ENCODE data around the gene SLC38A11.
"Not testable (repeated sequence)": the region's sequence is repeated elsewhere in the genome, so short reads cannot be mapped to it uniquely, and the experiment has no call there.

Gene SLC38A11, protein sequence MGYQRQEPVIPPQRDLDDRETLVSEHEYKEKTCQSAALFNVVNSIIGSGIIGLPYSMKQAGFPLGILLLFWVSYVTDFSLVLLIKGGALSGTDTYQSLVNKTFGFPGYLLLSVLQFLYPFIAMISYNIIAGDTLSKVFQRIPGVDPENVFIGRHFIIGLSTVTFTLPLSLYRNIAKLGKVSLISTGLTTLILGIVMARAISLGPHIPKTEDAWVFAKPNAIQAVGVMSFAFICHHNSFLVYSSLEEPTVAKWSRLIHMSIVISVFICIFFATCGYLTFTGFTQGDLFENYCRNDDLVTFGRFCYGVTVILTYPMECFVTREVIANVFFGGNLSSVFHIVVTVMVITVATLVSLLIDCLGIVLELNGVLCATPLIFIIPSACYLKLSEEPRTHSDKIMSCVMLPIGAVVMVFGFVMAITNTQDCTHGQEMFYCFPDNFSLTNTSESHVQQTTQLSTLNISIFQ

DNA sequence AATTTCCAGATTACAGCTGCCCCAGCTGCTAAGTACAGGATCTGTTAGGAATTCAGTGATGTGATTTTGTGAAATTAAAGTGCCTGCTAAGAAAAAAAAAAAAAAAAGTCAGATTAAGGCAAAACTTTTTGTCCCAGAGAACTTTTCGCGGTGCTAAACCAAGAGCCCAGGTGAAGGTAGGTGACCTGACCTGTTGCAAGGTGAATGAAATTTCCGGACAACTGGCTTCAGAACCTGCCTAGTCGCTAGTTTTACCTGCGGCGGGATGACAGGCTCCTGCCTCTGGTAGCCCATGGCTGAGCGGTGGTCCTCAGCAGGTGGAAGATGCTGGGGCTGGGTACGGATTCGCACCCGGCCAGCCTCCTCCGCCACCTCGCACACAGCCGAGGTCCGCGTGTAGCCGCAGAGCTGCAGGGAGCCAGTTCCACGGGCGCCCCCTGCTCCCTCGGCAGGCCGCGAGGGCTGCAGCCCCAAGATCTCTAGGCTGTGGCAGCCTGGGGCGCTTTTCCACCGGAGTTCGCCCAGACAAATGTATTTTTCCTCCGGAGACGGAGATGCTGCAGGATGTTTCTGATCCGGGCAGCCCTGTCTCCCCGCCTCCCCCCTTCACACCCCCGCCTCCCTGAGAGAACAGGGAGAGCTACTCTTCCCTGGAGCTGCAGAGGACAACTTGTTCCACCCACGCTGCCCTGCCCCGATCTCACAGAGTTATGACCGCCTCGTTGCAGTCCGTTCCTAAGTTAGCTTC is at the start of gene SLC38A11:
Gene SLC38A11, minus strand, starts transcription at position 572 of the 748 bp plus-strand sequence. Its CDS starts 278 bp downstream, at position 294.
- H2AFZ ChIP-seq (ENCODE audit: low read length) = no peak within 1 kb of the TSS
- H3K4me1 ChIP-seq (ENCODE audit: insufficient read depth, low read length, poor library complexity, severe bottlenecking) = peaks cover 17% of the 10 kb centered on the region
- no peak within 1 kb of the TSS for H3K4me2 ChIP-seq (ENCODE audit: low read depth, low read length, poor library complexity, severe bottlenecking)
- no peaks in the 10 kb centered on the region for H4K20me1 ChIP-seq (ENCODE audit: insufficient read depth, low read length, poor library complexity, severe bottlenecking)
- no peak within 1 kb of the TSS for H3K9ac ChIP-seq (ENCODE audit: low read depth, low read length, poor library complexity, severe bottlenecking)
- H3K9me3 ChIP-seq (ENCODE audit: insufficient read depth, low read depth, low read length) = no peaks in the 10 kb centered on the region
- H3K36me3 ChIP-seq (ENCODE audit: insufficient read depth, low read length) = no peaks in the 10 kb centered on the region
- no peaks in the 10 kb centered on the region for H3F3A ChIP-seq (ENCODE audit: low read depth)
- TF ChIP-seq EZH2phosphoT487 (IDR thresholded peaks at IDR 0.05; ENCODE audit: borderline replicate concordance) = no peak
- TF ChIP-seq, protein P1, sequence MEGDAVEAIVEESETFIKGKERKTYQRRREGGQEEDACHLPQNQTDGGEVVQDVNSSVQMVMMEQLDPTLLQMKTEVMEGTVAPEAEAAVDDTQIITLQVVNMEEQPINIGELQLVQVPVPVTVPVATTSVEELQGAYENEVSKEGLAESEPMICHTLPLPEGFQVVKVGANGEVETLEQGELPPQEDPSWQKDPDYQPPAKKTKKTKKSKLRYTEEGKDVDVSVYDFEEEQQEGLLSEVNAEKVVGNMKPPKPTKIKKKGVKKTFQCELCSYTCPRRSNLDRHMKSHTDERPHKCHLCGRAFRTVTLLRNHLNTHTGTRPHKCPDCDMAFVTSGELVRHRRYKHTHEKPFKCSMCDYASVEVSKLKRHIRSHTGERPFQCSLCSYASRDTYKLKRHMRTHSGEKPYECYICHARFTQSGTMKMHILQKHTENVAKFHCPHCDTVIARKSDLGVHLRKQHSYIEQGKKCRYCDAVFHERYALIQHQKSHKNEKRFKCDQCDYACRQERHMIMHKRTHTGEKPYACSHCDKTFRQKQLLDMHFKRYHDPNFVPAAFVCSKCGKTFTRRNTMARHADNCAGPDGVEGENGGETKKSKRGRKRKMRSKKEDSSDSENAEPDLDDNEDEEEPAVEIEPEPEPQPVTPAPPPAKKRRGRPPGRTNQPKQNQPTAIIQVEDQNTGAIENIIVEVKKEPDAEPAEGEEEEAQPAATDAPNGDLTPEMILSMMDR (conservative IDR thresholded peaks at IDR 0.05; ENCODE audit: low read length) = no peak
- no peaks in the 10 kb centered on the region for H3K79me2 ChIP-seq (ENCODE audit: insufficient read depth, low read length)
- no peaks in the 10 kb centered on the region for H3K9me2 ChIP-seq (replicated peaks; ENCODE audit: low read depth, low read length)
- H3K4me3 ChIP-seq (ENCODE audit: low read length, poor library complexity, severe bottlenecking) = no peak within 1 kb of the TSS
- no peaks in the 10 kb centered on the region for H3K27me3 ChIP-seq (ENCODE audit: insufficient read depth, low read length, poor library complexity, severe bottlenecking)

GRCh38 chr2:165003443-165004130 is 48.3 kb upstream of the SLC38A11 start:
- Histone ChIP-seq H3K9ac (ENCODE audit: low read depth, low read length, poor library complexity, severe bottlenecking) (no peak overlapping the region), H3K9me2 (replicated peaks; ENCODE audit: low read depth, low read length) (no peaks in the 10 kb centered on the region), H3K4me3 (ENCODE audit: low read length, poor library complexity, severe bottlenecking) (no peak overlapping the region), H3K79me2 (ENCODE audit: insufficient read depth, low read length) (no peaks in the 10 kb centered on the region), H3F3A (ENCODE audit: low read depth) (no peaks in the 10 kb centered on the region), H3K9me3 (ENCODE audit: insufficient read depth, low read depth, low read length) (no peaks in the 10 kb centered on the region), H3K27me3 (ENCODE audit: insufficient read depth, low read length, poor library complexity, severe bottlenecking) (no peaks in the 10 kb centered on the region), H3K4me2 (ENCODE audit: low read depth, low read length, poor library complexity, severe bottlenecking) (no peak overlapping the region), H3K36me3 (ENCODE audit: insufficient read depth, low read length) (no peaks in the 10 kb centered on the region), H4K20me1 (ENCODE audit: insufficient read depth, low read length, poor library complexity, severe bottlenecking) (no peaks in the 10 kb centered on the region), H2AFZ (ENCODE audit: low read length) (no peak overlapping the region), H3K4me1 (ENCODE audit: insufficient read depth, low read length, poor library complexity, severe bottlenecking) (no peaks in the 10 kb centered on the region)
- TF ChIP-seq, protein P1 (conservative IDR thresholded peaks at IDR 0.05; ENCODE audit: low read length) = no peak
- no peak for TF ChIP-seq EZH2phosphoT487 (IDR thresholded peaks at IDR 0.05; ENCODE audit: borderline replicate concordance)

DNA sequence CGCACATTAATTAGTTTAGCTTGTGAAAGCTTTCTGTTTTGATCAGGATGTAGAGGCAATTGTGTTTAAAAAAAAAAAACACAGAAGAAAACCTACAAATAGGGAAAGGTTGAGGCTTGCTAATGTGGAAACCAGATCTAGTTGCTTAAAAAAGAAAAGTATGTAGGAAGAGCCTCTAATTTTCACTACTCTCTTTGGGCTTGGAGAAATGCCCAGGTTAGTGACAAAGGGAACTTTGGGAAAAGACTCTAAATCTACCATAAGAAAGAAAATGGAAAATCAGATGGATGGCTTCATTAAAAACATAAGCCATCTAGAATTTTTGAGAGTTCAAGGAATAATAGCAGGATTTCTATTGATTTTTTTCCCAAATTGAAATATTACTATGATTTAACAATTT is 47.3 kb upstream of the SLC38A11 start:
- no peaks in the 10 kb centered on the region for H3K79me2 ChIP-seq (ENCODE audit: insufficient read depth, low read length)

GRCh38 chr2:164994664-164995299 is 39.5 kb upstream of the SLC38A11 start:
- H4K20me1 ChIP-seq (ENCODE audit: insufficient read depth, low read length, poor library complexity, severe bottlenecking); H3F3A ChIP-seq (ENCODE audit: low read depth); H3K4me3 ChIP-seq (ENCODE audit: low read length, poor library complexity, severe bottlenecking); H3K9ac ChIP-seq (ENCODE audit: low read depth, low read length, poor library complexity, severe bottlenecking); H2AFZ ChIP-seq (ENCODE audit: low read length); H3K36me3 ChIP-seq (ENCODE audit: insufficient read depth, low read length); H3K4me2 ChIP-seq (ENCODE audit: low read depth, low read length, poor library complexity, severe bottlenecking); H3K9me3 ChIP-seq (ENCODE audit: insufficient read depth, low read depth, low read length); H3K79me2 ChIP-seq (ENCODE audit: insufficient read depth, low read length); H3K27me3 ChIP-seq (ENCODE audit: insufficient read depth, low read length, poor library complexity, severe bottlenecking); H3K9me2 ChIP-seq (replicated peaks; ENCODE audit: low read depth, low read length): not testable (repeated sequence)
- peaks cover 23% of the 10 kb centered on the region for H3K4me1 ChIP-seq (ENCODE audit: insufficient read depth, low read length, poor library complexity, severe bottlenecking)

More for the DNA sequence above, 47.3 kb upstream of the SLC38A11 start:
- Histone ChIP-seq H3K4me3 (ENCODE audit: low read length, poor library complexity, severe bottlenecking) (no peak overlapping the region), H3K4me1 (ENCODE audit: insufficient read depth, low read length, poor library complexity, severe bottlenecking) (no peaks in the 10 kb centered on the region), H3K9me2 (replicated peaks; ENCODE audit: low read depth, low read length) (no peaks in the 10 kb centered on the region), H3K27me3 (ENCODE audit: insufficient read depth, low read length, poor library complexity, severe bottlenecking) (no peaks in the 10 kb centered on the region), H2AFZ (ENCODE audit: low read length) (no peak overlapping the region), H3F3A (ENCODE audit: low read depth) (no peaks in the 10 kb centered on the region), H4K20me1 (ENCODE audit: insufficient read depth, low read length, poor library complexity, severe bottlenecking) (no peaks in the 10 kb centered on the region), H3K36me3 (ENCODE audit: insufficient read depth, low read length) (no peaks in the 10 kb centered on the region), H3K9ac (ENCODE audit: low read depth, low read length, poor library complexity, severe bottlenecking) (no peak overlapping the region), H3K4me2 (ENCODE audit: low read depth, low read length, poor library complexity, severe bottlenecking) (no peak overlapping the region), H3K9me3 (ENCODE audit: insufficient read depth, low read depth, low read length) (no peaks in the 10 kb centered on the region)
- no peak for TF ChIP-seq EZH2phosphoT487 (IDR thresholded peaks at IDR 0.05; ENCODE audit: borderline replicate concordance)
- TF ChIP-seq, protein P1 (conservative IDR thresholded peaks at IDR 0.05; ENCODE audit: low read length) = no peak

All from Loucy (cell line).